ENCODE data around the gene KAT5.
"Not testable (repeated sequence)": the region's sequence is repeated elsewhere in the genome, so short reads cannot be mapped to it uniquely, and the experiment has no call there.

DNA sequence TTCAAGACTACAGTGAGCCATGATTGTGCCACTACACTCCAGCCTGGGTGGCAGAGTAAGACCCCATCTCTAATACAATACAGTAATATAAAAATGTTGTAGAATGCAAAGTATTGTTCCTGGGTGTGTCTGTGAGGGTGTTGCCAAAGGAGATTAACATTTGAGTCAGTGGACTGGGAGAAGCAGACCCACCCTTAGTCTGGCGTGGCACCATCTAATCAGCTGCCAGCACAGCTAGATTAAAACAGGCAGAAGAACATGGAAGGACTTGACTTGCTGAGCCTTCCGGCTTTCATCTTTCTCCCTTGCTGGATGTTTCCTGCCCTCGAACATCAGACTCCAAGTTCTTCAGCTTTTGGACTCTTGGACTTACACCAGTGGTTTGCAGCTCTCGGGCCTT is 23.1 kb downstream of the KAT5 start:
- not testable (repeated sequence) for TF ChIP-seq CTCF (IDR thresholded peaks at IDR 0.05); POLR2AphosphoS5 (IDR thresholded peaks at IDR 0.05); EP300 (IDR thresholded peaks at IDR 0.05; ENCODE audit: low read depth); POLR2A (IDR thresholded peaks at IDR 0.05)

Measured in transverse colon (tissue), 4 donors.